MM.1S (cell line): ENCODE data around the gene GRIK2.
"Not testable (repeated sequence)": the region's sequence is repeated elsewhere in the genome, so short reads cannot be mapped to it uniquely, and the experiment has no call there.

ENCODE experiments used
- DNase-seq: peaks from one replicate; pipeline ENCODE4 v3.0.0-alpha.2; 2015
- H2AFZ ChIP-seq: fragments of 300-600 bp; sonication (generic); 2 replicates; pipeline ENCODE4 v1.6.0; 2016; ENCODE audit warnings: antibody characterized with exemption, low read length
- H3F3A ChIP-seq: fragments of 300-600 bp; sonication (generic); 2 replicates; pipeline ENCODE4 v1.6.1; 2016; ENCODE audit warnings: mild to moderate bottlenecking, antibody characterized with exemption, low read length, moderate library complexity, mixed read lengths; ENCODE audit not compliant: insufficient read depth
- H3K27ac ChIP-seq: fragments of 300-600 bp; sonication (generic); 2 replicates; pipeline ENCODE4 v1.5.1; 2016; ENCODE audit warnings: mild to moderate bottlenecking, low read length
- H3K27me3 ChIP-seq: fragments of 300-600 bp; sonication (generic); replicated peaks from 2 replicates; pipeline ENCODE4 v1.6.0; 2016; ENCODE audit warnings: low read length; ENCODE audit not compliant: insufficient read depth
- H3K36me3 ChIP-seq: fragments of 300-600 bp; sonication (generic); replicated peaks from 2 replicates; pipeline ENCODE4 v1.6.1; 2016; ENCODE audit warnings: mild to moderate bottlenecking, low read length, mixed read lengths; ENCODE audit not compliant: insufficient read depth
- H3K4me1 ChIP-seq: fragments of 300-600 bp; sonication (generic); 2 replicates; pipeline ENCODE4 v1.6.1; 2016; ENCODE audit warnings: low read length, mixed read lengths
- H3K4me2 ChIP-seq: fragments of 300-600 bp; sonication (generic); 2 replicates; pipeline ENCODE4 v1.6.0; 2016; ENCODE audit warnings: low read depth, low read length
- H3K4me3 ChIP-seq: fragments of 300-600 bp; sonication (generic); 2 replicates; pipeline ENCODE4 v1.5.1; 2016; ENCODE audit warnings: low read length, mixed read lengths
- H3K79me2 ChIP-seq: fragments of 300-600 bp; sonication (generic); 2 replicates; pipeline ENCODE4 v1.6.1; 2016; ENCODE audit warnings: mixed run types, low read length, mixed read lengths
- H3K9ac ChIP-seq: fragments of 300-600 bp; sonication (generic); 2 replicates; pipeline ENCODE4 v1.6.1; 2016; ENCODE audit warnings: low read length, mixed read lengths
- H3K9me2 ChIP-seq: fragments of 300-600 bp; sonication (generic); replicated peaks from 2 replicates; pipeline ENCODE4 v1.6.1; 2016; ENCODE audit warnings: mild to moderate bottlenecking, low read length, mixed read lengths; ENCODE audit not compliant: insufficient read depth
- H3K9me3 ChIP-seq: fragments of 300-600 bp; sonication (generic); replicated peaks from 2 replicates; pipeline ENCODE4 v1.6.1; 2016; ENCODE audit warnings: mild to moderate bottlenecking, low read length, mixed read lengths; ENCODE audit not compliant: insufficient read depth
- H4K20me1 ChIP-seq: fragments of 300-600 bp; sonication (generic); 2 replicates; pipeline ENCODE4 v1.6.1; 2016; ENCODE audit warnings: mild to moderate bottlenecking, low read length, moderate library complexity, mixed read lengths; ENCODE audit not compliant: insufficient read depth
- CTCF ChIP-seq: fragments of 300-600 bp; sonication (generic); IDR thresholded peaks from 2 replicates; pipeline ENCODE4 v1.5.1; 2016; ENCODE audit warnings: antibody characterized with exemption, low read length, mixed read lengths
- EZH2 ChIP-seq: fragments of 300-600 bp; sonication (generic); optimal IDR thresholded peaks from 2 replicates; pipeline ENCODE3; 2017; ENCODE audit warnings: low read depth, mild to moderate bottlenecking, antibody characterized with exemption, low read length, mixed read lengths
- EZH2phosphoT487 ChIP-seq: fragments of 300-600 bp; sonication (generic); IDR thresholded peaks from 2 replicates; pipeline ENCODE4 v1.6.1; 2018; ENCODE audit warnings: antibody characterized with exemption, low read length

GRIK2 gene

GRCh38 chr6:101626269-101626668 lies 232.8 kb downstream of the GRIK2 start:
- Histone ChIP-seq H3K27me3 (no peaks in the 10 kb centered on the region), H3K4me3 (no peak overlapping the region), H3K4me1 (no peaks in the 10 kb centered on the region), H3K9ac (no peak overlapping the region), H3K9me3 (no peaks in the 10 kb centered on the region), H2AFZ (no peak overlapping the region), H3K36me3 (no peaks in the 10 kb centered on the region), H4K20me1 (no peaks in the 10 kb centered on the region), H3K4me2 (no peak overlapping the region), H3K9me2 (no peaks in the 10 kb centered on the region), H3K27ac (no peak overlapping the region), H3F3A (no peaks in the 10 kb centered on the region), H3K79me2 (no peaks in the 10 kb centered on the region)
- DNase-seq, result no peak
- TF ChIP-seq CTCF, result no peak
- no peak for TF ChIP-seq EZH2
- TF ChIP-seq EZH2phosphoT487, result no peak

GRCh38 chr6:101630941-101631340 lies 237.4 kb downstream of the GRIK2 start:
- Histone ChIP-seq H3K9me3 (no peaks in the 10 kb centered on the region), H3K79me2 (no peaks in the 10 kb centered on the region), H3K9me2 (no peaks in the 10 kb centered on the region)

GRCh38 chr6:101633081-101633480 lies 239.6 kb downstream of the GRIK2 start:
- no peaks in the 10 kb centered on the region for H3K79me2 ChIP-seq
- H3F3A ChIP-seq, result no peaks in the 10 kb centered on the region
- no peak overlapping the region for H3K9ac ChIP-seq
- no peaks in the 10 kb centered on the region for H4K20me1 ChIP-seq
- no peak for TF ChIP-seq EZH2phosphoT487
- TF ChIP-seq EZH2, result no peak
- TF ChIP-seq CTCF, result no peak
- no peak overlapping the region for H3K4me3 ChIP-seq
- no peaks in the 10 kb centered on the region for H3K27me3 ChIP-seq
- H3K4me2 ChIP-seq, result no peak overlapping the region
- no peaks in the 10 kb centered on the region for H3K9me2 ChIP-seq
- no peaks in the 10 kb centered on the region for H3K36me3 ChIP-seq
- no peaks in the 10 kb centered on the region for H3K9me3 ChIP-seq
- no peak for DNase-seq
- H3K27ac ChIP-seq, result no peak overlapping the region
- H2AFZ ChIP-seq, result no peak overlapping the region
- no peaks in the 10 kb centered on the region for H3K4me1 ChIP-seq

More at GRCh38 chr6:101630941-101631340, 237.4 kb downstream of the GRIK2 start:
- H2AFZ ChIP-seq, result no peak overlapping the region
- no peak overlapping the region for H3K27ac ChIP-seq
- H3K4me2 ChIP-seq, result no peak overlapping the region
- no peaks in the 10 kb centered on the region for H3K27me3 ChIP-seq
- no peak for DNase-seq
- no peaks in the 10 kb centered on the region for H3K36me3 ChIP-seq
- H4K20me1 ChIP-seq, result no peaks in the 10 kb centered on the region
- no peak overlapping the region for H3K4me3 ChIP-seq
- H3K4me1 ChIP-seq, result no peaks in the 10 kb centered on the region
- no peak overlapping the region for H3K9ac ChIP-seq
- no peak for TF ChIP-seq CTCF
- H3F3A ChIP-seq, result no peaks in the 10 kb centered on the region

GRCh38 chr6:101638865-101639264 lies 245.4 kb downstream of the GRIK2 start:
- not testable (repeated sequence) for H3K27ac ChIP-seq

More at GRCh38 chr6:101638865-101639264, 245.4 kb downstream of the GRIK2 start:
- not testable (repeated sequence) for H3K36me3 ChIP-seq, DNase-seq, H4K20me1 ChIP-seq, H3K9me3 ChIP-seq, H3K4me2 ChIP-seq, H3K27me3 ChIP-seq, H3K4me1 ChIP-seq, H3F3A ChIP-seq, H3K4me3 ChIP-seq, H3K79me2 ChIP-seq, H2AFZ ChIP-seq, H3K9me2 ChIP-seq, H3K9ac ChIP-seq
